Muscle of leg (tissue), 11 donors: ENCODE data around the gene EPHA4. TPM values are rescaled to one million over a fixed set of nuclear protein-coding genes. Genes with fewer than 3 reads are reported as not detected.

Experiments used
- DNase-seq: peaks from one replicate; pipeline ENCODE4 v3.0.0; 2013
- H3K27ac ChIP-seq: one replicate; pipeline ENCODE4 v1.5.1; 2013; ENCODE audit warnings: mild to moderate bottlenecking, low read length, control low read depth
- H3K27me3 ChIP-seq: one replicate; pipeline ENCODE4 v1.6.1; 2013; ENCODE audit warnings: low read length; ENCODE audit not compliant: control insufficient read depth, insufficient read depth
- H3K36me3 ChIP-seq: one replicate; pipeline ENCODE4 v1.6.1; 2013; ENCODE audit warnings: low read length; ENCODE audit not compliant: control insufficient read depth, insufficient read depth
- H3K4me1 ChIP-seq: one replicate; pipeline ENCODE4 v1.6.1; 2013; ENCODE audit warnings: low read length; ENCODE audit not compliant: control insufficient read depth, insufficient read depth
- H3K4me3 ChIP-seq: one replicate; pipeline ENCODE4 v1.5.1; 2013; ENCODE audit warnings: low read length, control low read depth
- H3K9me3 ChIP-seq: replicated peaks from 2 replicates; pipeline ENCODE4 v1.6.1; 2013; ENCODE audit warnings: low read depth, low read length; ENCODE audit not compliant: control insufficient read depth
- WGBS: methylation state at CpG from one replicate; pipeline ENCODE4 v1.1.5; 2013; ENCODE audit warnings: missing lambda C conversion rate; ENCODE audit not compliant: insufficient coverage; 5-methylcytosine and 5-hydroxymethylcytosine counted together
- polyA plus RNA-seq, 8 donors: library from polyadenylated mRNA; unstranded; fragments of 120-200 nt; gene quantifications; one replicate each; pipeline versions ENCODE4 v1.2.1 to v1.2.3, GENCODE V29; 2013; ENCODE audit warnings: inconsistent platforms in 1 of 8, low replicate concordance in 1 of 8; ENCODE audit not compliant: insufficient read length in 8 of 8, insufficient read depth in 1 of 8
- total RNA-seq: library from RNA; stranded (reverse); fragments of 120-200 nt; gene quantifications from one replicate; pipeline ENCODE4 v1.2.4, GENCODE V29; 2013

The EPHA4 gene
- total and polyA plus RNA-seq, 9 donors = 9.6 to 30.8 (median 15.1) TPM

DNA sequence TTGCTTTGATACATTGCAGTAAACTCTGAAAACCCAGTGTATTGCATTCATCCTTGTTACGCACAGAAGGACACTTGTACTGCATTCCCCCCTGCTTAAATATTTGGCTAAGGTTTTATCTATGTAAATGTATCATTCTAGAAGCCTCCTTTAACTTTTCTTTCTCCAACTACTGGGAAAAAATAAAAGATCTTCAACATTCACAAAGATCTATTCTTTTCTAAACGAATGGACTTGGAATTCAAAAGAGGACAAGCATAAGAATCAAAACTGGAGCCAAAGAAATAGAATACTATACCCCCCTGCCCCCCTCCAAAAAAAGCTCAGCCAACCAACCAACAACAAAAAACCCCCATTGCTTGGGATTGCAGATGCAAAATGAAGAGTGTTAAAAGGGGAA lies 136.9 kb downstream of the EPHA4 start:
- Histone ChIP-seq H3K9me3 (no peaks in the 10 kb centered on the region), H3K27ac (no peak overlapping the region), H3K4me1 (no peaks in the 10 kb centered on the region), H3K4me3 (no peak overlapping the region), H3K27me3 (no peaks in the 10 kb centered on the region), H3K36me3 (peaks cover 5% of the 10 kb centered on the region)
- no CpG with 5 or more reads among the region's 2 CpGs for WGBS
- no peak for DNase-seq

DNA sequence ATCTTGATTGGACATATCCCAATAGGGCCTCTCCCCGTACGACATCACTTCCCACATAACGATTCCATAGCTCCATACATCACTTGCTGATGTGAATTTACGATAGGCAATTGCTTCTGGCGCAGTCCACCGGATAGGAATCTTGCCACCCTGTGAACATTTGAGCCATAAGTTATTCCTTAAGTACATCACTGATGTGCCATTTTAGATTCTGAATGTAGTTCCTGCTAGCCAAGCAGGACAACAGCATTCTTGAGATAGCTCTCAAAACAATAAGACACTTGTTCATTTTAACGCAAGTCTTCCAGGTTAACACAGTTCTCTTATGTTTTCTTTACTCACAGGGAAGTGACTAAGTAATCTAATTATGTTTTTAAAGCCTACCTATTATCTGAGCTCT lies 138.0 kb downstream of the EPHA4 start:
- Histone ChIP-seq H3K27ac (no peak overlapping the region), H3K36me3 (peaks cover 6% of the 10 kb centered on the region), H3K9me3 (no peaks in the 10 kb centered on the region), H3K4me1 (no peaks in the 10 kb centered on the region), H3K27me3 (no peaks in the 10 kb centered on the region), H3K4me3 (no peak overlapping the region)
- DNase-seq = no peak
- 83% methylated on average over 4 of the region's 7 CpGs for WGBS

DNA sequence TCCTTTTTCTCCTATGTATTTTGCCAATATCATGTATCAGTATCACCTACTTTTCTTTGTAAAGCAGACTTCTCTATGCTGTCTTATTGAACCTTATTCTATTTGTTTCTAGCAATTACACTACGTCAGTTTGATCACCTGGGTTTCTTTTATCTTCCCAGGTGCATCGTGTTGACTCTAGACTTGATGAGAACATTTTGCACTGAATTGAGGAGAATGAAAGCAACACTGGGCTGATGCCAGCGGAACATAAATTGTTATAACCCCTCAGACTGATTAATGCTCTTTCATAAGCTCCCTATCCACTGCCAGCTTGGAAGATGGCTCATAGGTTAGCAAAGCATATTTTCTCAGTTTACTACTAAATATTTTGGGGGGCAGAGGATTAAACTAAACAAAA lies 140.6 kb downstream of the EPHA4 start:
- Histone ChIP-seq H3K27ac (no peak overlapping the region), H3K4me3 (no peak overlapping the region), H3K36me3 (peaks cover 6% of the 10 kb centered on the region), H3K9me3 (no peaks in the 10 kb centered on the region), H3K4me1 (peaks cover 5% of the 10 kb centered on the region), H3K27me3 (no peaks in the 10 kb centered on the region)
- no peak for DNase-seq
- 88% methylated on average over 2 of the region's 3 CpGs for WGBS

DNA sequence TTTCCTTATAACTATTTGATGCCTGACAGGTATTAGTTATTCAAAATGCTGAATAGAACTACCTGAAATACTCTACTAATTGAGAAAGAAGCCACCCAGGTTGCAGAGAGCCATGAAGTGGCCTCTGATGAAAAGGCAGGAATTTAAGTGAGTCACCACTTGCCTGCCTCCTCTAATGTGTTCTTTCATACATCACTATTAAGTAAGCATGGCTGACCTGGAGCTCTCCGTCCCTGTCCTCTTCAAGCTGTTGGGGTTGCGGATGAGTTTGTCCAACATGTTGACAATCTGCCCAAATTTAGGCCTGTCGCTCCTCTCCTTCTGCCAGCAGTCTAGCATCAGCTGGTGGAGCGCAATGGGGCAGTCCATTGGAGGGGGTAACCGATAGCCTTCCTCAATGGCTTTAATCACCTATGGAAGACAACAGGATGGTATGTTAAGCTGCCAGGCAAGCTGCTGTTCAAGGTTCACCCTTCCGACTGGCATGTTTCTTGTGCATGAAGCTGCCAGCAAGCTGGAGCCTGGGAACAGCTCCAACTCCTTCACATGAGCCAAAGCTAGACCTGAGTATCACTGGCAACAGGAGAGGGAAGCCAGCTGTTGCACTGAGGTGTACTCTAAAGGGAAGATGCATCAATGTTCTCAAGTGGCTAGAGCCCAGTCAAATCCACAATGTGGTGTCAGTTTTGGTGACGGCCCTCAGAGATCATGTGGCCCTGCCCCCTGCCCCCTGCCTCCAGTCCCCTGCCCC lies 142.2 kb downstream of the EPHA4 start:
- Histone ChIP-seq H3K4me1 (peaks cover 5% of the 10 kb centered on the region), H3K9me3 (no peaks in the 10 kb centered on the region), H3K4me3 (no peak overlapping the region), H3K36me3 (peaks cover 6% of the 10 kb centered on the region), H3K27ac (no peak overlapping the region), H3K27me3 (no peaks in the 10 kb centered on the region)
- WGBS = 90% methylated on average over 4 of the region's 7 CpGs
- DNase-seq = no peak

DNA sequence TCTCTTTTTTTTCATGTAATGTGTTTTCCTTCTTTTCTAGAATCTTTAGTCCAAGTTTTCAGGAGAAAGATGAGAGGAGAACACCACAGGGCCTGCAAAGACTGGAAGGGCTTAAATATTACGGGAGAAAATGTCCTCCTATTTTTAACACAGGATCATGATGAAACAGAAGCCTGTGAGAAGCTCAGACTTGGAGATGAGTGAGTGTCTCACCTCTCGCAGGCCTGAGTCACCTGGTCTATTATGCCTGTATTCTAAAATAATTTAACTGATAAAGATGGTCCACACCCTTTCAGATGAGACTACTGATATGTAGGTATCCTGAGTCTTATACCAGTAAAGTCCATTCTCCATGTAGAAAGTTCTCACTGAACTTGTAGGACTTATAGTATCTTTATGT lies 143.2 kb downstream of the EPHA4 start:
- Histone ChIP-seq H3K27ac (no peak overlapping the region), H3K27me3 (no peaks in the 10 kb centered on the region), H3K4me3 (no peak overlapping the region), H3K36me3 (peaks cover 10% of the 10 kb centered on the region), H3K4me1 (peaks cover 5% of the 10 kb centered on the region), H3K9me3 (no peaks in the 10 kb centered on the region)
- WGBS = no CpG with 5 or more reads among the region's 2 CpGs
- DNase-seq = no peak

DNA sequence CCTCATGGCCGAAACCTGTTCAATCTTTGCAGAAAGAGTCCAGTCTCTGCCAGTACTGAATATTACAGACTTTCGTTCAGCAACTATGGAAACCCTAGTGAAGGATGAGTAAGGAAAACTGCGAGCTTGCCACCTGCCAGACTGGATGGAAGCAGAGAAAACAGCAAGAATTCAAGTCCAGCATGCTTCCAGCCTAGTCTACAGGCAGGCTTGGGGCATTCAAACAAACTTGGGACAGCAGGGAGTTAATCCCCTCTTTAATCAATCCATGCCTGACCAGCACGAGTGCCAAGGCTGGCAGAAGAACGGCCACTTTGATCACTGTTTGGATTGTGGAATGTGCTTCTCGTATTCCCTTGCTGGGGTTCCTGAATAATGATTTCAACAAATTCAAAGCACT lies 145.2 kb downstream of the EPHA4 start:
- WGBS = 75% methylated on average over 2 of the region's 6 CpGs
- Histone ChIP-seq H3K27me3 (no peaks in the 10 kb centered on the region), H3K4me1 (peaks cover 5% of the 10 kb centered on the region), H3K4me3 (no peak overlapping the region), H3K9me3 (no peaks in the 10 kb centered on the region), H3K36me3 (peaks cover 10% of the 10 kb centered on the region), H3K27ac (no peak overlapping the region)
- no peak for DNase-seq

DNA sequence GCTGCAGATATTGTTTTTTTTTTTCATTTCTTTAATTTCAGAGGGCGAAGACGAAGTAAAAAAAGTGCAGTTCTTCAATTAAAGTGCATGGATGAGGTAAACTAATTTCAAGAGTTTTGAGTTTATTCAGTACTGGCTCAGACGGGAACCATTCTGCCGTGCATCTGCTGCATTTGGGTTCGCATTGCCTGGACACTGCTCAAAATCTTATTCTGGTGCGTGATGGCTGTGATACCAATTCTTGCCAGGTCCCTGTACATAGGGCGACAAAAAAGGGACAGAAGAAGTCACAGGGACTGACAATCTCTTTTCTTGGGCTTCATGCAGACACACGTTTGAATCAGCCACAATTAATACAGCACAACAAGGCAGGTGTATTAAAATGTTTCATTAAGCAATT lies 146.2 kb downstream of the EPHA4 start:
- 89% methylated on average over 6 of the region's 8 CpGs for WGBS
- Histone ChIP-seq H3K36me3 (peaks cover 8% of the 10 kb centered on the region), H3K9me3 (no peaks in the 10 kb centered on the region), H3K4me1 (peaks cover 5% of the 10 kb centered on the region), H3K27ac (no peak overlapping the region), H3K4me3 (no peak overlapping the region), H3K27me3 (no peaks in the 10 kb centered on the region)
- no peak for DNase-seq

DNA sequence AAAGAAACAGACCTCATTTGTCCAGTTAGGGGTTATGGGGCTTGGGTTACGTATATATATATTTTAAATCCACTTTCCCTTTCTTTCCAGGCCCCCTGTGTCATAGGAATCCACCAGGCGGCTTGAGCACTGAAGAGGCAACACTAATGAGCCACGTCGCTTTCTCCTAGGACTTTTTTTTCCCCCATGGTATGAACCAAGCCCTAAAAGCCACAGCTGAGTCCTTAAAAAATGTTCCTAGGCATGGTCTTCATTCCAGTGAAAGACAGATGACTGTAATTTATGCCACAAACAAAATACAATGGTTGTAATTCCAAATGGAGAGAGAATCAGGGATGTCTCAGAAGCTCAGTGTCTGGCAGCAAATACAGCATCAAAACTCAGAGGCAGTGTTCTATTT lies 146.8 kb downstream of the EPHA4 start:
- peaks cover 5% of the 10 kb centered on the region for H3K4me1 ChIP-seq
- H3K27ac ChIP-seq = no peak overlapping the region
- peaks cover 6% of the 10 kb centered on the region for H3K36me3 ChIP-seq
- H3K4me3 ChIP-seq = no peak overlapping the region
- H3K9me3 ChIP-seq = no peaks in the 10 kb centered on the region
- no peaks in the 10 kb centered on the region for H3K27me3 ChIP-seq
- no peak for DNase-seq
- WGBS = 89% methylated on average over 3 of the region's 4 CpGs

DNA sequence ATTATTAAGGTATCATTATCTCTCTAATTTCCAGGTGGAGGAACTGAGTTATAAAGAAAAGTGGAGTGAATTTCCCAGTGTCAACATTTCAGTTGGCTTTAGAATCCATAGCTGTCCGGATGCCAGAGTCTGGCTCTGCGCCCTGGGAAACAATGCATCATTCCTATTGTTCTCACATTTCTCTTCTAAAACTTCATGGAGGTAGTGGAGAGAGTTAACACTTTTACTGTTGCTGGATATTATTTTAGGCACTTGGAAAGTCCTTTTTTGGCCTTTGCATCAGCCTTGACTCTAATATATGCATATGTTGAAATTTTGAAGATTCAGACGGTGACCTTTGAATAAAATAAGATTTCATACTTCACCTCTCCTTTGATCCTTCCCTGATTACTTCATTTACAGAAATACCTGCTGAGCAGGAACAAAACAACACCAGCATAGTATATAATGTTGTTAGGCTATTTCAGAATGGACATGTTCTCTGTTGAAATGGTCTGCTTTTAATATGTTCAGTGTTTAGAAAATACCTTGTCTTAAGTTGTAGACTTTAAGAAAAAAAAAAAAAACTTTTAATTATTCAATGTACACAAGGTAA lies 148.8 kb downstream of the EPHA4 start:
- Histone ChIP-seq H3K36me3 (peaks cover 9% of the 10 kb centered on the region), H3K4me3 (no peak overlapping the region), H3K27me3 (no peaks in the 10 kb centered on the region), H3K9me3 (no peaks in the 10 kb centered on the region), H3K27ac (no peak overlapping the region), H3K4me1 (peaks cover 5% of the 10 kb centered on the region)
- peak; percentile 48 for DNase-seq
- WGBS = no CpG with 5 or more reads among the region's 3 CpGs

DNA sequence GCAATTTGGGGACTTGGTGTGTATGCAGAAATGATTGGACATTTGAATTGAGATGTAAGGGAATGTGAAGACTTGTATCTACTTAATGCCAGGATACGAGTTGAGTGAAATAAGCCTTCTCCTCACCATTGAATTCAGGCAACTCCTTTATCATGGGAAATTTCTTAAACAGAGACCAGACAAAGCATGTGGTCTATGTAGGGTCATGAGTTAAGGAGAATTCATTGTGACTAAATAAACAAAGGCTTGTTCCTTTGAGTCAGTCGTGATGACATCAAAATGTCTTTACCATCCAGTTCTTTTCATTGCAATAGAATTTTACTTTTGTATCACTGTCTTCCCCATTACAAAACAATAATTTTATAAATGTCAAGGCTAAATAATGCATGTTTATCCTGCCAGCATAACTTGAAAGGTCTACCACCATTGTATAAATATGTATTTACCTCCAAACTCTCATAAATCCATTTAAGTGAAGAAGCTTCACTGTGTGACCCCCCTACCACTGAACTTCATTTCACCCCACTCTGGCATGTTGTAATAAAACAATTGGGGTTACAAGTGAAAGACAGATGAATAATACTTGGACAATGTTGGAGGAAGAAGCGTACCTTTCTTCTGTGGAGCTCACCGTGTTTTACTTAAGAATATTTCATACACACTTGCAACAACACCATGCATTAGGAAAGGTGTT lies 149.4 kb downstream of the EPHA4 start:
- no peaks in the 10 kb centered on the region for H3K27me3 ChIP-seq
- H3K27ac ChIP-seq = no peak overlapping the region
- H3K36me3 ChIP-seq = peaks cover 9% of the 10 kb centered on the region

More for the DNA sequence above, 149.4 kb downstream of the EPHA4 start:
- Histone ChIP-seq H3K4me1 (peaks cover 5% of the 10 kb centered on the region), H3K9me3 (no peaks in the 10 kb centered on the region), H3K4me3 (no peak overlapping the region)
- DNase-seq = no peak
- WGBS = no CpG with 5 or more reads among the region's 4 CpGs
